22Rv1 (cell line): Measurements from ENCODE around the gene CNKSR3.

Experiments used
- H3K27ac ChIP-seq: fragments of 450-650 bp; 2 replicates; pipeline ENCODE4 v1.5.1; 2017
- ZFX ChIP-seq: fragments of 450-650 bp; IDR thresholded peaks from 2 replicates; pipeline ENCODE4 v1.6.1; 2017; ENCODE audit warnings: antibody characterized with exemption, borderline replicate concordance
- TF ChIP-seq, protein P1 (sequence below): fragments of 450-650 bp; IDR thresholded peaks from 2 replicates; pipeline ENCODE4 v1.5.1; 2017; ENCODE audit warnings: mild to moderate bottlenecking

CNKSR3 gene

DNA sequence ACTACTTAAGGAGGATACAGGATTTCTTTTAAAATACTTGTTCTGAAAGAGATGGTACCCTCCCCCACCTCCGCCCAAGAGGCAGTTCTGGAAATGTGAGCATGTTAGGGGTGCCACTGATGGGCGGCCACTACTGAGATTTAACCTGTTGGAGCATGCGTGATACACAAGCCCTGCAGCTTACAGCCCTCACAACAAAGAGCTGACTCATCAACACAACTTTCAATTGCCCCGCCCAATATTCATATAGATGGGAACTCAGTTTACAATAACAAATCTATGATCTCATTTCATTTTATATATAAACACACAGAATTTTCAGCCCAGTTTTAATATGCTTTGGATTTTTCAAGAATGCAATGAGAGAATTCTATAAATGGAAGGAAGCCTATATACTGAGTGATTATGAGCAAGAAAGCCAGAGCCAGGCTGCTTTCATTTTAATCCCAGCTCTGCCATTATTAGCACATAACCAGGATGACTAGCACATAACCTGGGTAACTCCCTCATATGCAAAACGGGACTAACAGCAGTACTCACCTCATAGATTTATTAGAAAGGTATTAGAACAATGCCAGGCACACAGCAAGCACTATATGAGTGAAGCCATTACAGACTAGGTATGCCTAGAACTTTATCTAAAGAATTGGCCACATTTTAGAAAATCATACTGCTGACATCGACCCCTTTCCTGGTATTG lies 108.3 kb downstream of the CNKSR3 start:
- H3K27ac ChIP-seq = no peak overlapping the region
- TF ChIP-seq, protein P1, sequence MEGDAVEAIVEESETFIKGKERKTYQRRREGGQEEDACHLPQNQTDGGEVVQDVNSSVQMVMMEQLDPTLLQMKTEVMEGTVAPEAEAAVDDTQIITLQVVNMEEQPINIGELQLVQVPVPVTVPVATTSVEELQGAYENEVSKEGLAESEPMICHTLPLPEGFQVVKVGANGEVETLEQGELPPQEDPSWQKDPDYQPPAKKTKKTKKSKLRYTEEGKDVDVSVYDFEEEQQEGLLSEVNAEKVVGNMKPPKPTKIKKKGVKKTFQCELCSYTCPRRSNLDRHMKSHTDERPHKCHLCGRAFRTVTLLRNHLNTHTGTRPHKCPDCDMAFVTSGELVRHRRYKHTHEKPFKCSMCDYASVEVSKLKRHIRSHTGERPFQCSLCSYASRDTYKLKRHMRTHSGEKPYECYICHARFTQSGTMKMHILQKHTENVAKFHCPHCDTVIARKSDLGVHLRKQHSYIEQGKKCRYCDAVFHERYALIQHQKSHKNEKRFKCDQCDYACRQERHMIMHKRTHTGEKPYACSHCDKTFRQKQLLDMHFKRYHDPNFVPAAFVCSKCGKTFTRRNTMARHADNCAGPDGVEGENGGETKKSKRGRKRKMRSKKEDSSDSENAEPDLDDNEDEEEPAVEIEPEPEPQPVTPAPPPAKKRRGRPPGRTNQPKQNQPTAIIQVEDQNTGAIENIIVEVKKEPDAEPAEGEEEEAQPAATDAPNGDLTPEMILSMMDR = no peak
- TF ChIP-seq ZFX = no peak

DNA sequence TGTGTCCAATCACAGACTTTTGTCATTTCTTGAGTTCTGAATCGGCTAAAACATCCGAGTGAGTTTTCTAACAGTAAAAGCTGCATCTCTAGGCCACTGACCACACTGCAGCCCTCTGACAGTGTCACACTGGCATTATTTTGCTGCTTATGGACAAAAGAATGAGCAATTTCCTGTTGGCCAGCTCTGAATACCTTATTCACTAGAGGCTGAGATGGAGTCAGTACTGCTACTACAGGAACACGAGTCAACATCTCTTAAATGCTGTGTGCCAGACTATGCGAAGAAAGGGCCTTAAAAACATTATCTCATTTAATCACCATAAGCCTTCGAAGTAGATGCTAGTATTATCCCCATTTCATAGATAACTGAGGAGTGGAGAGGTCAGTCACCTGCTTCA lies 111.4 kb downstream of the CNKSR3 start:
- H3K27ac ChIP-seq = no peak overlapping the region
- TF ChIP-seq ZFX = no peak
- TF ChIP-seq, protein P1 = no peak

DNA sequence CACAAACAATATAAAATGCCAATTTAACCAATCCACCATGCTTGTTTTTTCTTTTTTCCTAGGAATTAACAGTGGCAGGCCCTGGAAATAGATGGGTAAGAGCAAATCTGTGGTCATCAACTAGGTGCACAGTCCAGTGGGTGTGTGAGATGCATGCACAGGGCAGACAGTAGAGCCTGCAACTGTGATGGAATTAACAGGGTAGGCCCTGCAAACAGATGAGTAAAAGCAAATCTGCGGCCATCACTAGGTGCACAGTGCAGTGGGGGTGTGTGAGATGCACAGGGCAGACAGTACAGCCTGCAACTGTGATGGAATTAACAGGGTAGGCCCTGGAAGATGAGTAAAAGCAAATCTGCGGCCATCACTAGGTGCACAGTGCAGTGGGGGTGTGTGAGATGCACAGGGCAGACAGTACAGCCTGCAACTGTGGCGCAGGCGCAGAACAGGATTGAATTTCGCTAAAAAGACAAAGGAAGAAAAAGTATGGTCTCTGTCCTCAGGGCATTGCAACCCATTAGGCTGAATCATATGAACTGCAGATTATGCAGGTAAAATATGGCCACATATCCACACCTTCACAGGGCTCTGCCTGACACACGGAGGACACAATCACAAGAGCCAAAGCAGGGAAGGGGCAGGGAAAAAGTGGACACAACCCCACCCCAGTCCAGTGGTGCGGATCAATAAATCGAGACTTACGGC lies 112.8 kb downstream of the CNKSR3 start:
- TF ChIP-seq, protein P1 = no peak
- TF ChIP-seq ZFX = no peak
- H3K27ac ChIP-seq = no peak overlapping the region

DNA sequence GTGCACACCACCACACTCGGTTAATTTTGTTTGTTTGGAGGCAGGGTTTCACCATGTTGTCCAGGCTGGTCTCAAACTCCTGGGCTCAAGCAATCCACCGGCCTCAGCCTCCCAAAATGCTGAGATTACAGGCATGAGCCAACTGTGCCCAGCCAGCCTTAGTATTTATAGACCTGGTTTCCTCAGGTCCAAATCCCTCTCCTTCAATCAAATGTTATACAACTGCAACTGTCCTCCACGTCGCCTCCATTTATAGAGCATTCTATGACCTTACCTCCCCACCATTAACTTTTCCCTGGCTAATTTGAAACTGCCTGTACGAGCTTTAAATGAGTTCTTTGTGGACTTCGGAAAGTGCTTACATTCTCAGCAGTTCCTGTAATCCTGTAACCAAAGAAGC lies 114.6 kb downstream of the CNKSR3 start:
- TF ChIP-seq ZFX = no peak
- no peak overlapping the region for H3K27ac ChIP-seq

DNA sequence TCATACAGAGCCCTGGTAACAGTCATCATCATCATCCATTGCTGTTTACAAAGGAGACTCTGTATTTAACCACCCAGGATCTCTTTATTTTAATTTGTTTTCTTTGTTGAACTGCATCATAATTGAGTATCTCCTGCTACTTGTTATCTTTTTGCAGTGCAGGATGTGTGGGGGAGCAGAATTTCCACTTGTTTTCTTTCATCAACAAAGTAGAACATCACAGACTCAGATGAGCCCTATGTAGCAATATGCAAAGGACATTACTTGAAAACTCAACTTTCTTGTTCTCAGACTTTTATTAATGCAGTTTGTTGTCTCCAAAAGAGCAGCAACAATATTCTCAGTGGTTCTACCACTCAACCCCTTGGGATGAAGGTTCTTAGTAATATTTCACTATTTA lies 115.2 kb downstream of the CNKSR3 start:
- TF ChIP-seq ZFX = no peak
- no peak overlapping the region for H3K27ac ChIP-seq

DNA sequence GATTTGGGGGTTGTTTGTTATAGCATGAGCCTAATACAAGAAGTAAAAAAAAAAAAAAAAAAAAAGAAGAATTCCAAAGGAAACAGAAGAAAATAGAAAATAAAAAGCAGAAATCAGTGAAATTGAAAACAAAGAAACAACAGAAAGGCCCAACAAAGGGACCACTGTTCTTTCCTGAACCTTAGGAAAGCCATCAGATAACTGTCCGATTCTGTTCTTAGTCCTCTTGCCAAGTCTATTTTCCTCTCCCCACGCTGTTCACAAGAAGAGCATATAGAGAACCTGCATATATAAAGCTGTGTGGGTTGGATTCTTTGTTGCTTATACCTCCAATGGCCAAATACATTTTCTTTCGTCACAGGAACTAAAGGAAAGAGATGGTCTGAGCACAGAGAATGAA lies 115.9 kb downstream of the CNKSR3 start:
- H3K27ac ChIP-seq = no peak overlapping the region
- TF ChIP-seq, protein P1 = no peak
- TF ChIP-seq ZFX = no peak

DNA sequence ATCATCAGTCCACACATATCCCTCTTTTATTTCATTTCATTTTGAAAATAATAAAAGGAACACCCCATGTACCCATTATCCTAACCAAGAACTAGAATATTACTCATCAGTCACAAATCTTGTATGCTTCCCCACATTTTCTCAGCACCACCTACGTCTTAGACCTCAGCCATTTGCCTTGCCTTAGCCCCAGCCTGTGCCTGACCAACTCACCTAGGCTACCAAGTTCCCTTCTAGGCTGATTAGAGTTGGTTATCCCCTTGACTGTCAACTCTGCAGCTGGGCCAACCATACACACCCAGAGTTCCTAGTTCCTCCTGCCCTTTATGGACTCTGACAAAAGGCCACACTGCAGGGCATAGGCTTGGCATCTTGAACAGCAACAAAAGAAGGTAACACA lies 120.5 kb downstream of the CNKSR3 start:
- TF ChIP-seq, protein P1 = no peak
- TF ChIP-seq ZFX = no peak
- H3K27ac ChIP-seq = no peak overlapping the region

DNA sequence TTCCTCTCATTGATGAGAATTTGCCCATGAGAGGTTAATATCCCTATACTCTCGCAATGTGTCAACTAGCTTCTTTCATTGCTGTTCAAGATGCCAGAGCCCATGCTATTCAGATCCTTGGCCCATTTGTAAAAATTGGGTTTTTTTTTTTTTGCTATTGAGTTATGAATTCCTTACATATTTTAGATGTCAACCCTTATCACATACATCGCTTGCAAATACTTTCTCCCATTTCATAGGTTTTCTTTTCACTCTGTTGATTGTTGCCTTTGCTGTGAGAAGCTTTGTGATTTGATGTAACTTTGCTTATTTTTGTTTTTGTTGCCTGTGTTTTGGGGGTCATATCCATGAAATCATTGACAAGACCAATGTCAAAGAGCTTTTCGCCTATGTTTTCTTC lies 121.7 kb downstream of the CNKSR3 start:
- H3K27ac ChIP-seq = no peak overlapping the region
- TF ChIP-seq, protein P1 = no peak
- no peak for TF ChIP-seq ZFX
